Mesenchymal stem cell (in vitro differentiated cells and primary cell): ENCODE results near the gene FGF11.

Experiments used
- DNase-seq: peaks from one replicate; pipeline ENCODE4 v3.0.0-alpha.2; 2013
- H2AFZ ChIP-seq: one replicate; pipeline ENCODE4 v1.6.1; 2013; ENCODE audit warnings: low read depth, mild to moderate bottlenecking, control low read depth, inconsistent platforms, low read length, moderate library complexity
- H2AK5ac ChIP-seq: 2 replicates; pipeline ENCODE4 v1.6.1; 2013; ENCODE audit warnings: low read length, moderate library complexity, mild to moderate bottlenecking, inconsistent platforms; ENCODE audit not compliant: severe bottlenecking
- H2BK120ac ChIP-seq: one replicate; pipeline ENCODE4 v1.6.1; 2013; ENCODE audit warnings: low read depth, mild to moderate bottlenecking, inconsistent platforms, low read length, moderate library complexity
- H2BK12ac ChIP-seq, 2 experiments: one replicate each; pipeline ENCODE4 v1.6.1; 2013; ENCODE audit warnings: inconsistent platforms in 2 of 2, low read length in 2 of 2, mild to moderate bottlenecking in 2 of 2, moderate library complexity in 2 of 2, control low read depth in 1 of 2
- H2BK15ac ChIP-seq: one replicate; pipeline ENCODE4 v1.6.1; 2013; ENCODE audit warnings: mild to moderate bottlenecking, low read depth, inconsistent platforms; ENCODE audit not compliant: poor library complexity, severe bottlenecking
- H2BK5ac ChIP-seq: 2 replicates; pipeline ENCODE4 v1.6.1; 2013; ENCODE audit warnings: low read depth, mild to moderate bottlenecking, low read length, control low read depth, inconsistent platforms; ENCODE audit not compliant: poor library complexity, severe bottlenecking
- H3K14ac ChIP-seq, 2 experiments: one replicate each; pipeline ENCODE4 v1.6.1; 2013; ENCODE audit warnings: inconsistent platforms in 2 of 2, low read length in 2 of 2, control low read depth in 1 of 2, mild to moderate bottlenecking in 1 of 2, moderate library complexity in 1 of 2
- H3K18ac ChIP-seq, 2 experiments: one replicate each; pipeline ENCODE4 v1.6.1; 2013; ENCODE audit warnings: inconsistent platforms in 2 of 2, low read length in 2 of 2, control low read depth in 1 of 2, low read depth in 1 of 2, mild to moderate bottlenecking in 1 of 2
- H3K23ac ChIP-seq, 2 experiments: one replicate each; pipeline ENCODE4 v1.6.1; 2013; ENCODE audit warnings: inconsistent platforms in 2 of 2, low read length in 2 of 2, mild to moderate bottlenecking in 2 of 2, moderate library complexity in 2 of 2, control low read depth in 1 of 2
- H3K27ac ChIP-seq: 2 replicates; pipeline ENCODE4 v1.5.1; 2013; ENCODE audit warnings: mild to moderate bottlenecking, moderate library complexity, low read length, control low read depth, inconsistent platforms; ENCODE audit not compliant: poor library complexity, severe bottlenecking
- H3K27me3 ChIP-seq, 2 experiments: 2 replicates each; pipeline versions ENCODE4 v1.6.1 to v1.7.0; 2013; ENCODE audit warnings: low read length in 2 of 2, mild to moderate bottlenecking in 2 of 2, moderate library complexity in 2 of 2, control low read depth in 1 of 2, inconsistent platforms in 1 of 2; ENCODE audit not compliant: control insufficient read depth in 1 of 2, insufficient read depth in 1 of 2
- H3K36me3 ChIP-seq, 2 experiments: 2 replicates each; pipeline versions ENCODE4 v1.6.1 to v1.7.0; 2013; ENCODE audit warnings: low read length in 2 of 2, control low read depth in 1 of 2, inconsistent platforms in 1 of 2, low read depth in 1 of 2, mild to moderate bottlenecking in 1 of 2; ENCODE audit not compliant: insufficient read depth in 2 of 2, control insufficient read depth in 1 of 2
- H3K4ac ChIP-seq, 2 experiments: one replicate each; pipeline ENCODE4 v1.6.1; 2013; ENCODE audit warnings: inconsistent platforms in 2 of 2, low read length in 2 of 2, mild to moderate bottlenecking in 2 of 2, moderate library complexity in 2 of 2, control low read depth in 1 of 2, low read depth in 1 of 2
- H3K4me1 ChIP-seq: 2 replicates; pipeline ENCODE4 v1.6.1; 2013; ENCODE audit warnings: low read depth, low read length, control low read depth; ENCODE audit not compliant: control insufficient read depth, insufficient read depth
- H3K4me2 ChIP-seq: 2 replicates; pipeline ENCODE4 v1.6.1; 2013; ENCODE audit warnings: low read length, mild to moderate bottlenecking, inconsistent platforms; ENCODE audit not compliant: poor library complexity, severe bottlenecking
- H3K4me3 ChIP-seq, 2 experiments: 2 replicates each; pipeline versions ENCODE4 v1.5.1 to v1.7.0; 2013; ENCODE audit warnings: low read length in 2 of 2, mild to moderate bottlenecking in 2 of 2, control low read depth in 1 of 2, low read depth in 1 of 2; ENCODE audit not compliant: insufficient read depth in 1 of 2
- H3K79me1 ChIP-seq: replicated peaks from 2 replicates; pipeline ENCODE4 v1.6.1; 2013; ENCODE audit warnings: mild to moderate bottlenecking, control low read depth, low read length, inconsistent platforms; ENCODE audit not compliant: poor library complexity, severe bottlenecking
- H3K9ac ChIP-seq: 2 replicates; pipeline ENCODE4 v1.7.0; 2013; ENCODE audit warnings: mild to moderate bottlenecking, low read length, moderate library complexity
- H3K9me3 ChIP-seq: 2 replicates; pipeline ENCODE4 v1.7.0; 2013; ENCODE audit warnings: mild to moderate bottlenecking, low read length; ENCODE audit not compliant: control insufficient read depth
- H4K8ac ChIP-seq: one replicate; pipeline ENCODE4 v1.6.1; 2013; ENCODE audit warnings: inconsistent platforms, mild to moderate bottlenecking, low read length, moderate library complexity
- H4K91ac ChIP-seq: one replicate; pipeline ENCODE4 v1.6.1; 2013; ENCODE audit warnings: mild to moderate bottlenecking, low read length, inconsistent platforms
- WGBS: methylation state at CpG from one replicate; pipeline ENCODE4 v1.1.7; 2013; ENCODE audit warnings: mixed read lengths; 5-methylcytosine and 5-hydroxymethylcytosine counted together

Gene FGF11

GRCh38 chr17:7417056-7417655, 22.2 kb upstream of the FGF11 start:
- Histone ChIP-seq H2BK12ac (no peak overlapping the region), H3K4me1 (peaks cover 8% of the 10 kb centered on the region), H3K27me3 (no peaks in the 10 kb centered on the region), H2BK15ac (no peak overlapping the region), H3K36me3 (peaks cover 24 to 54% of the 10 kb centered on the region in 2 experiments), H3K4me2 (no peak overlapping the region), H2AK5ac (no peak overlapping the region), H4K8ac (no peak overlapping the region), H4K91ac (no peak overlapping the region), H3K4me3 (no peak overlapping the region), H3K27ac (no peak overlapping the region), H2BK120ac (no peak overlapping the region), H3K18ac (no peak overlapping the region), H3K9me3 (no peaks in the 10 kb centered on the region), H3K23ac (no peak overlapping the region), H2AFZ (no peak overlapping the region), H3K79me1 (peaks cover 8% of the 10 kb centered on the region), H3K9ac (no peak overlapping the region), H2BK5ac (no peak overlapping the region), H3K14ac (no peak overlapping the region), H3K4ac (no peak overlapping the region)
- WGBS = over 99% methylated on average over 30 of the region's 54 CpGs
- DNase-seq = no peak

- H3K27ac ChIP-seq = no peak overlapping the region
- no peak overlapping the region for H3K4me3 ChIP-seq
- H2BK15ac ChIP-seq = no peak overlapping the region
- H3K4ac ChIP-seq = no peak overlapping the region
- 78% methylated on average over 13 of the region's 18 CpGs for WGBS
- no peak overlapping the region for H2BK12ac ChIP-seq
- H3K23ac ChIP-seq = no peak overlapping the region
- no peak overlapping the region for H2BK5ac ChIP-seq
- no peak overlapping the region for H2AK5ac ChIP-seq
- no peak overlapping the region for H3K4me2 ChIP-seq
- H3K79me1 ChIP-seq = peaks cover 3% of the 10 kb centered on the region
- H2BK120ac ChIP-seq = no peak overlapping the region
- no peak overlapping the region for H3K18ac ChIP-seq
- peaks cover 3% of the 10 kb centered on the region for H3K4me1 ChIP-seq
- H2AFZ ChIP-seq = no peak overlapping the region
- H3K9ac ChIP-seq = no peak overlapping the region
- H3K9me3 ChIP-seq = no peaks in the 10 kb centered on the region
- no peak overlapping the region for H4K91ac ChIP-seq
- no peak for DNase-seq
- H4K8ac ChIP-seq = no peak overlapping the region
- H3K36me3 ChIP-seq = peaks cover 24 to 54% of the 10 kb centered on the region in 2 experiments
- no peaks in the 10 kb centered on the region for H3K27me3 ChIP-seq
- H3K14ac ChIP-seq = no peak overlapping the region
Observed at GRCh38 chr17:7418472-7419152, 20.7 kb upstream of the FGF11 start.

DNA sequence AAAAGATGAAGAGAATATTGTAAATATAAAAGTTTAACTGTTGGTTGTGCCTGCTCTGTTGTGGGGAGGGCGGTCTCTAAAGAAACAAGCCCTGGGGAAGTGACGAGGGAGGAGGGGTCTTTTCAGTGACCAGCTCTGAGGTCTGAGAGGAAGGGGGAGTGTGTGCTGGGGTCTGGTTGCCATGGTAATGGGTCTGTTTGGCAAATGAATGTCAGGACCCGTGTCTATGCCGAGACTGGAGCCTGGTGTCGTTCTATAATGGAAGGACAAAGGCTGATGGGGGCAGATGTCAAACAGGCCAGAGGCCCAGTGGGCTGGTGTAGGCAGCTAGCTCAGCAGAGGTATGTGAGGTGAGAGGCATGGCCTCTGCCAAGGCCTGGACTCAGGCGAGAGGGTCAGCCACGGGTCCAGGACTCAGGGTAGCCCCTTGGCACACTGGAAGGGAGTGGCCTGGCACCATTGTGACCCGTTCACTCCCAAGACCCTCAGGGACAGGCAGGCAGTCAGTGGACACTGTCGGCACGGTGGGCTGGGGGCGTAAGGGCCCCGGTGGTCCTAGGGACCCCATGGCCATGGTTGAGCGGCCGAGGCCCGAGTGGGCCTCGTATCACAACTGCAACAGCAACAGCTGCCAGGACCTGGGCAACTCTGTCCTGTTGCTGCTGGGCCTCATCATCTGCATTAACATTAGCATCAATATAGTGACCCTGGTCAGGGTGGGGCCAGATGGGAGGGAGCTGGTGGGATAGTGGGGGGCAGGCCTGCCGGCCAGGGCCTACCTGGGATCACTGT, 19.3 kb upstream of the FGF11 start, which contains the start of gene SPEM1:
SPEM1 (plus strand) TSS at position 506 of the 792 bp plus-strand sequence; CDS start at position 567, 61 bp downstream.
- H3K36me3 ChIP-seq = peaks cover 22 to 40% of the 10 kb centered on the region in 2 experiments
- no peak within 1 kb of the TSS for H3K27ac ChIP-seq
- 80% methylated on average over 17 of the region's 17 CpGs for WGBS

GRCh38 chr17:7421186-7421585, 18.1 kb upstream of the FGF11 start:
- Histone ChIP-seq H3K4me1 (no peaks in the 10 kb centered on the region), H3K23ac (no peak overlapping the region), H2BK15ac (no peak overlapping the region), H2BK12ac (no peak overlapping the region), H4K8ac (no peak overlapping the region), H3K79me1 (peaks cover 2% of the 10 kb centered on the region), H2AK5ac (no peak overlapping the region), H3K4me2 (no peak overlapping the region), H4K91ac (no peak overlapping the region), H2BK5ac (no peak overlapping the region), H3K14ac (no peak overlapping the region), H3K4ac (no peak overlapping the region), H3K9me3 (no peaks in the 10 kb centered on the region), H3K27me3 (peaks cover 0 to 8% of the 10 kb centered on the region in 2 experiments), H3K4me3 (no peak overlapping the region), H3K9ac (no peak overlapping the region), H3K27ac (no peak overlapping the region), H3K36me3 (peaks cover 11 to 28% of the 10 kb centered on the region in 2 experiments), H2BK120ac (no peak overlapping the region), H2AFZ (no peak overlapping the region), H3K18ac (no peak overlapping the region)
- 94% methylated on average over 16 of the region's 16 CpGs for WGBS
- no peak for DNase-seq

More for the DNA sequence above, 19.3 kb upstream of the FGF11 start, which contains the start of gene SPEM1:
- Histone ChIP-seq H2BK5ac (no peak within 1 kb of the TSS), H4K8ac (no peak within 1 kb of the TSS), H2BK15ac (no peak within 1 kb of the TSS), H3K27me3 (peaks cover 0 to 2% of the 10 kb centered on the region in 2 experiments), H3K4me3 (no peak within 1 kb of the TSS), H3K14ac (no peak within 1 kb of the TSS), H3K4ac (no peak within 1 kb of the TSS), H3K4me2 (no peak within 1 kb of the TSS), H3K9ac (no peak within 1 kb of the TSS), H2AFZ (no peak within 1 kb of the TSS), H2AK5ac (no peak within 1 kb of the TSS), H3K79me1 (peaks cover 2% of the 10 kb centered on the region), H4K91ac (no peak within 1 kb of the TSS), H3K4me1 (peaks cover 3% of the 10 kb centered on the region), H2BK12ac (no peak within 1 kb of the TSS), H3K9me3 (no peaks in the 10 kb centered on the region), H2BK120ac (no peak within 1 kb of the TSS), H3K18ac (no peak within 1 kb of the TSS), H3K23ac (no peak within 1 kb of the TSS)
- DNase-seq = no peak
